GM10266 (cell line): ENCODE results near the gene CCDC80.

Experiments
- DNase-seq: peaks from one replicate; pipeline ENCODE4 v3.0.0; 2012; ENCODE audit errors: extremely low spot score
- CTCF ChIP-seq: IDR thresholded peaks from 2 replicates; pipeline ENCODE4 v1.5.1; 2012; ENCODE audit warnings: mild to moderate bottlenecking, low read depth; ENCODE audit not compliant: control insufficient read depth, insufficient read depth; ENCODE audit errors: missing control alignments

The CCDC80 gene

DNA sequence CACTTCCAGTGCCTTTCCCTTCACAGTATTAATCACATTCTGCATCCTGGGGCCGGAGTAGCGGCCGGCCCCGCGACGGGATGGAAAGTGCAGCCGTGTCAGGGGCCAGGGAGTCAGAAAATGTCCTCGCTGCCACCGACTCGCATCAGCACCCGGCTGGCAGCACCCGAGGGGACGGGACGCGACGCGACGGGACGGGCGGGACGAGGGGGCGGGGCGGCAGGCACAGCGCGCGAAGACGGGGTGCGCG lies 79.5 kb downstream of the CCDC80 start:
- TF ChIP-seq CTCF, result no peak
- peak; percentile 70 for DNase-seq

- no peak for TF ChIP-seq CTCF
- DNase-seq, result peak; percentile 60
Observed at GRCh38 chr3:112560721-112561483, 80.0 kb downstream of the CCDC80 start.

DNA sequence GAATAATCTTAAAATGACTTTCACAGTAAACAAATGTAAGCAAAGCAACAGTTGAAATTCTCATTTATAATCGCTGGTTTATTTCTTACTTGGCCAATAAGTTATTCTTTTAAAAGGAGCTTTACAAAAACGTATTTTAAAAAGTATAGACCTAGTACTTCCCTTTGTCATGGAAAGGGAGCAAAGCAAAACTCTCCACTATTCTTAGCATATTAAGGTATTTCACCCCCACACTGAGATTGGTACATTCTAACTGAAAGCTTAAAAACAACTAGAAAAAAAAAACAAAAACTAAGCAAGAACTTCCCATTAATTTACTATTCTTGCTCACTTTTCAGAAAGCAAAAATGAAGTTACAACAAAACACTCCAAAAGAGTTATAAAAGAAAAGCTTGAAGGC lies 80.6 kb downstream of the CCDC80 start:
- no peak for TF ChIP-seq CTCF

GRCh38 chr3:112557976-112558375 lies 83.0 kb downstream of the CCDC80 start:
- no peak for TF ChIP-seq CTCF
- no peak for DNase-seq

More for the DNA sequence above, 80.6 kb downstream of the CCDC80 start:
- no peak for DNase-seq

- TF ChIP-seq CTCF, result no peak
- DNase-seq, result no peak
Observed at GRCh38 chr3:112555535-112556170, 85.3 kb downstream of the CCDC80 start.

DNA sequence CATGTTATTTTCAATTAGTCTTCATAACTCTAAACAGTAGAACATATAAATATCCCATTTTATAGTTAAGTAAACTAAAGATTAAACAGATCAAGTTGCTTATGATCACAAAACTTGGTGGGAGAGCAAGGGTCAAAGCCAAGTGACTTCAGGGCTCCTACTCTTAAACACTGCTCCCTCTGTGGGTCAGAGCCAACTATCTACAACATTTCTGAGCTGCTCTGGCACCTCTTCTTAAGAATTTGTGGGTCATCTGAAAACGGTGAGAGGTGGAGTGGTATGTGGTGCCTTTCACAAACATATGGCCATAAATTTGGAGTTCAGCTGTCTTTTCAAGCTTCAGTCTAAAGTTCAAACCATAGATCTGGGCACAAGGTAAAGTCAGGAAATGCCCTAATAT lies 90.1 kb downstream of the CCDC80 start:
- no peak for DNase-seq
- TF ChIP-seq CTCF, result no peak
